HEK293 (cell line): ENCODE results near the gene LYZL1.

Experiments
- MEIS1 ChIP-seq: sonication (generic); formaldehyde crosslinking; IDR thresholded peaks from 2 replicates; pipeline ENCODE4 v1.8.1; 2022; ENCODE audit warnings: missing genetic modification reagents, mild to moderate bottlenecking, borderline replicate concordance
- TCF7L2 ChIP-seq: IDR thresholded peaks from 2 replicates; pipeline ENCODE4 v1.6.1; 2011; ENCODE audit warnings: low read depth, mild to moderate bottlenecking, inconsistent platforms, low read length, moderate library complexity, borderline replicate concordance
- ZBTB21 ChIP-seq: fragments of 450-650 bp; formaldehyde crosslinking; IDR thresholded peaks from 2 replicates; pipeline ENCODE4 v1.5.1; 2017; ENCODE audit warnings: missing biosample characterization, missing genetic modification characterization
- ZNF121 ChIP-seq: fragments of 450-650 bp; formaldehyde crosslinking; IDR thresholded peaks from 2 replicates; pipeline ENCODE4 v1.5.1; 2016; ENCODE audit warnings: missing biosample characterization, missing genetic modification characterization
- ZNF184 ChIP-seq: fragments of 450-650 bp; IDR thresholded peaks from 2 replicates; pipeline ENCODE4 v1.5.1; 2018; ENCODE audit warnings: missing biosample characterization, mild to moderate bottlenecking, missing genetic modification characterization
- ZNF292 ChIP-seq: fragments of 450-650 bp; formaldehyde crosslinking; IDR thresholded peaks from 2 replicates; pipeline ENCODE4 v1.5.1; 2016; ENCODE audit warnings: low read depth, missing biosample characterization, missing genetic modification characterization, borderline replicate concordance
- ZNF350 ChIP-seq: fragments of 450-650 bp; formaldehyde crosslinking; IDR thresholded peaks from 2 replicates; pipeline ENCODE4 v1.5.0; 2017; ENCODE audit warnings: missing biosample characterization, mild to moderate bottlenecking, missing genetic modification characterization
- TF ChIP-seq, protein P1 (sequence below): fragments of 450-650 bp; formaldehyde crosslinking; IDR thresholded peaks from 2 replicates; pipeline ENCODE4 v1.5.1; 2016; ENCODE audit warnings: missing biosample characterization, missing genetic modification characterization
- TF ChIP-seq, protein P2 (sequence below): fragments of 450-650 bp; formaldehyde crosslinking; IDR thresholded peaks from 2 replicates; pipeline ENCODE4 v1.5.1; 2017; ENCODE audit warnings: missing biosample characterization, missing genetic modification characterization

DNA sequence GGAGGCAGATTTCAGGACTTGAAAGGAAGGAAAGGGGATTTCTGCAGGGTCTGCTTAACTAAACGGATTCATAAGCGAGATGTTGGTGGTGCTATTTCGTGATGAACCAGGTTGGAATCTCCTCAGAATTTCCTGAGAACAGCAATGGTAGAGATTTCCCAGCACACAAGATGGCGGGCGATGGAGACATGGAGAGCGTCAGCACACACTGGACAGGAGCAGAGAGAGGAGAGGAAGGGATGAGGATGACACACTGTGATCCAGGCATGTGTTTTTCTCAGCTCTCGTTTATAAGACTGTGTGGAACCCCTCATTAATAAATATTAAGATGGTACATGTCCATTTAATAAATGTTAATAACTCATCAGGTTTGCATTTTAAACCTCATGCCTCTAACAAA, 43.9 kb upstream of the LYZL1 start:
- no peak for TF ChIP-seq MEIS1 (CRISPR knock-in tag)
- TF ChIP-seq, protein P1, sequence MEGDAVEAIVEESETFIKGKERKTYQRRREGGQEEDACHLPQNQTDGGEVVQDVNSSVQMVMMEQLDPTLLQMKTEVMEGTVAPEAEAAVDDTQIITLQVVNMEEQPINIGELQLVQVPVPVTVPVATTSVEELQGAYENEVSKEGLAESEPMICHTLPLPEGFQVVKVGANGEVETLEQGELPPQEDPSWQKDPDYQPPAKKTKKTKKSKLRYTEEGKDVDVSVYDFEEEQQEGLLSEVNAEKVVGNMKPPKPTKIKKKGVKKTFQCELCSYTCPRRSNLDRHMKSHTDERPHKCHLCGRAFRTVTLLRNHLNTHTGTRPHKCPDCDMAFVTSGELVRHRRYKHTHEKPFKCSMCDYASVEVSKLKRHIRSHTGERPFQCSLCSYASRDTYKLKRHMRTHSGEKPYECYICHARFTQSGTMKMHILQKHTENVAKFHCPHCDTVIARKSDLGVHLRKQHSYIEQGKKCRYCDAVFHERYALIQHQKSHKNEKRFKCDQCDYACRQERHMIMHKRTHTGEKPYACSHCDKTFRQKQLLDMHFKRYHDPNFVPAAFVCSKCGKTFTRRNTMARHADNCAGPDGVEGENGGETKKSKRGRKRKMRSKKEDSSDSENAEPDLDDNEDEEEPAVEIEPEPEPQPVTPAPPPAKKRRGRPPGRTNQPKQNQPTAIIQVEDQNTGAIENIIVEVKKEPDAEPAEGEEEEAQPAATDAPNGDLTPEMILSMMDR = no peak
- TF ChIP-seq ZNF184 = no peak
- TF ChIP-seq ZNF121 (tag by site-specific recombination) = no peak
- TF ChIP-seq, protein P2, sequence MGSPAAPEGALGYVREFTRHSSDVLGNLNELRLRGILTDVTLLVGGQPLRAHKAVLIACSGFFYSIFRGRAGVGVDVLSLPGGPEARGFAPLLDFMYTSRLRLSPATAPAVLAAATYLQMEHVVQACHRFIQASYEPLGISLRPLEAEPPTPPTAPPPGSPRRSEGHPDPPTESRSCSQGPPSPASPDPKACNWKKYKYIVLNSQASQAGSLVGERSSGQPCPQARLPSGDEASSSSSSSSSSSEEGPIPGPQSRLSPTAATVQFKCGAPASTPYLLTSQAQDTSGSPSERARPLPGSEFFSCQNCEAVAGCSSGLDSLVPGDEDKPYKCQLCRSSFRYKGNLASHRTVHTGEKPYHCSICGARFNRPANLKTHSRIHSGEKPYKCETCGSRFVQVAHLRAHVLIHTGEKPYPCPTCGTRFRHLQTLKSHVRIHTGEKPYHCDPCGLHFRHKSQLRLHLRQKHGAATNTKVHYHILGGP = no peak
- no peak for TF ChIP-seq ZNF350 (tag by site-specific recombination)
- no peak for TF ChIP-seq TCF7L2
- TF ChIP-seq ZBTB21 (tag by site-specific recombination) = no peak
- TF ChIP-seq ZNF292 = no peak
